ENCODE data around the gene LYL1. TPM values are rescaled to one million over a fixed set of nuclear protein-coding genes. Genes with fewer than 3 reads are reported as not detected.
A peak's percentile ranks its signal among the peaks of the same experiment; 100 is the strongest.
"Not testable (repeated sequence)": the region's sequence is repeated elsewhere in the genome, so short reads cannot be mapped to it uniquely, and the experiment has no call there.

The LYL1 gene
- total RNA-seq, result 11.7 TPM

DNA sequence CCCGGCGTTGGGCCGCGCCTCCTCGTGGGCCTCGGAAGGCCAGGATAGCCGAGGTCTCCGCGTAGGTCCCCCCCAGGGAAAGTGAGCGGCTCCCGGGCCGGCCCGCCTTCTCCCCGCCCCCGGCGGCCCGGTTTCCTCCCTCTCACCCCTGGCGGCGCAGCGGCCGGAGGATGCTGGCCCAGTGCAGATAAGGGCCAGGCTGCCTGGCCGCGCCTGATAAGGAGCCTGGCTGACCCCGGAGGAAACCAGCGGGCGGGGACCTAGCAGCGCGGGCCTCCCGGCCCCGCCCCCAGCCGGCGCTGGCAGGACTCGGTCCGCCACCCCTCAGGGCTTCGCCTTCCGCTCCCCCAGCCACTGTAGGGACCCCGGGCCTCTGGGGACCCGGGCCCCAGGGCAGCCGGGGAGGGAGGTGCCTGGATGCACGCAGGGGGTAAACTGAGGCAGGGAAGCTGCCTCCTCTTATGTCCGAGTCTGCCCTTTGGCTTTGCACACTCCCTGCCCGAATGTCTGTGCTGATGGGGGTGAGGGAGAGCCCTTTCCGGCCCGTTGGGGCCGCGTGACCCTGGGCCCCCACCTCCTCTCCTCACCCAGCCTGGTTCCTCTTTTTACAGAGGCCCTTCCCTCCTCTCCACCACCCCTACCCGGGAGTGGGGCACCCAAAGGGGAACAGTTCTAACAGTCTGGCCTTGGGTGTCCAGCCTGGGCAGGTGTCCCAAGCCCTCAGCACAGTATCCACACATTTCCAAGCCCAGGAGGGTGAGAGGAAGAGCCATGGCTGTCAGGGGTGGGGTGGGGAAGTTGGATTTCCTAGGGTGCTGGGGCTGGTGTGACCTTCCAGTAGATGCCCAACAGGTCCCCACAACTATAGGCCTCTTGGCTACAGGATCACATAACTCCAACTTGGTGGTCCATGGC lies at the start of gene LYL1:
Gene LYL1 (minus strand): TSS at position 193 of the 915 bp plus-strand sequence. CDS start 1,687 bp downstream, outside the sequence.
- DNase-seq (ENCODE audit: low spot score), result peak; percentile 61

DNA sequence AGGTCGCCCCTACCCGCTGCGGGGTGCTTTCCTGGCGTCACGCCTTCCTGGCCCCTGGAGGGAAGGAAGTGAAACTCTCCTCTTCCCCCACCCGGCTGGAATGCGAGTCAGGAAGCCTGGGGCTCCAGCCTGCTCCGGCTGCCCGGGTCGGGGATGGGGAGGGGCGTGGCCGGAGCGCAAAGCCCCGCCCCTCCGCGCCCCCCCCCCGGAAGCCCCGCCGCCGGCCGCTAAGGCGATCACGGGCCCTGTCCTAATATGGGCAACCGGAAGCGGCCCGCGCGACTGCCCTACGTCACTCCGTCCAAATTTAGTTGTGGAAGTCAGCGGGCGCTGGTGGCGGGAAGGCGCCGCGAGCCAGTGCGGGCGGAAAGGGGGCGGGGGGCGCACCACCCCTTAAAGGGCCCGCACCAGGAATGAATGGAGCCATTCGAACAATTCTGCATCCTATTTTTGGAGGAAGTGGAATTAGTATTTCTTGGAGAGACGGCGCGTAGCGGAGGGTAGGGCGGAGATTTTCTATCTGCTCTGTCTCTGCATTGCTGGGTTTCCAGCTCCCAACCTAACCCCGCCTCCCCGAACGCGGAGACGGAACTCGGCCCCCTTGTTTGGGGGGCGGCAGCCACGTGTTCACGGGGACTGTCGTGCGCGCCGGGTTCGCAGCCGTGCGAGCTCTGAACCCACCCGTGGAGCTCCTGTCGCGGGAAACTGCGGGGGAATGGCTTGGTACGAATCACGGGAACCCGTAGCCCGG lies 49.1 kb upstream of the LYL1 start:
- DNase-seq (ENCODE audit: low spot score), result peak; percentile 99

- peak; percentile 38 for DNase-seq (ENCODE audit: low spot score)
These were observed 48.4 kb upstream of the LYL1 start for GRCh38 chr19:13150931-13151604.

- DNase-seq (ENCODE audit: low spot score), result peak; percentile 96
These were observed 47.7 kb upstream of the LYL1 start, which contains the start of the genes IER2 and STX10 for GRCh38 chr19:13150187-13150930. Gene IER2 (plus strand): TSS chr19:13150411. CDS start chr19:13153187, 2,776 bp downstream. Gene STX10 (minus strand): TSS chr19:13150375. CDS start chr19:13150173, 202 bp downstream.

- peak; percentile 35 for DNase-seq (ENCODE audit: low spot score)
These were observed 47.0 kb upstream of the LYL1 start for GRCh38 chr19:13149628-13150186.

GRCh38 chr19:13149173-13149627 lies 46.5 kb upstream of the LYL1 start:
- DNase-seq (ENCODE audit: low spot score), result not testable (repeated sequence)

DNA sequence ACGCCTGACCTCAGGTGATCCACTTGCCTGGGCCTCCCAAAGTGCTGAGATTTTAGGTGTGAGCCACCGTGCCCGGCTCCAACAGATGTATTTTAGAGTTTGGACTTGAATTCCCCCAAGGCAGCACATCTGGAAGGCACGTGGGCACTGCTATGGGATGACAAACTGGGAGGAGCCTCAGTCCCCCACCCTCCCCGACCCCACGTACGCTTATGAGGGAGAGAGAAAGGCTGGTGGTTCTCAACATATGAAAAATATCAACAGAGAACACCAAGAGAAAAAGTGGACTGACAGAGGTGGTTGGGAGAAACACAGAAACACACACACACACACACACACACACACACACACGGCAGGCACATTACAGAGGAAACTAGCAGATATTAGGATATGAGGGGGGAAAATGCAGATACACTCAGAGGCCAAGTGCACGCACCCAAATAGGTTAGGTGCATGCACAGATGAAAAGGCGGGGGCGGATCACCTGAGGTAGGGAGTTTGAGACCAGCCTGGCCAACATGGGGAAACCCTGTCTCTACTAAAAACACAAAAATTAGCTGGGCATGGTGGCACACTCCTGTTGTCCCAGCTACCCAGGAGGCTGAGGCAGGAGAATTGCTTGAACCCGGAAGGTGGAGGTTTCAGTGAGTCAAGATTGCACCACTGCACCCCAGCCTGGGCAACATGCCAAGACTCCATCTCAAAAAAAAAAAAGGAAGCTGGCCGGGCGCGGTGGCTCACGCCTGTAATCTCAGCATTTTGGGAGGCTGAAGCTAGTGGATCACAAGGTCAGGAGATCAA lies 44.3 kb upstream of the LYL1 start:
- no peak for DNase-seq (ENCODE audit: low spot score)

DNA sequence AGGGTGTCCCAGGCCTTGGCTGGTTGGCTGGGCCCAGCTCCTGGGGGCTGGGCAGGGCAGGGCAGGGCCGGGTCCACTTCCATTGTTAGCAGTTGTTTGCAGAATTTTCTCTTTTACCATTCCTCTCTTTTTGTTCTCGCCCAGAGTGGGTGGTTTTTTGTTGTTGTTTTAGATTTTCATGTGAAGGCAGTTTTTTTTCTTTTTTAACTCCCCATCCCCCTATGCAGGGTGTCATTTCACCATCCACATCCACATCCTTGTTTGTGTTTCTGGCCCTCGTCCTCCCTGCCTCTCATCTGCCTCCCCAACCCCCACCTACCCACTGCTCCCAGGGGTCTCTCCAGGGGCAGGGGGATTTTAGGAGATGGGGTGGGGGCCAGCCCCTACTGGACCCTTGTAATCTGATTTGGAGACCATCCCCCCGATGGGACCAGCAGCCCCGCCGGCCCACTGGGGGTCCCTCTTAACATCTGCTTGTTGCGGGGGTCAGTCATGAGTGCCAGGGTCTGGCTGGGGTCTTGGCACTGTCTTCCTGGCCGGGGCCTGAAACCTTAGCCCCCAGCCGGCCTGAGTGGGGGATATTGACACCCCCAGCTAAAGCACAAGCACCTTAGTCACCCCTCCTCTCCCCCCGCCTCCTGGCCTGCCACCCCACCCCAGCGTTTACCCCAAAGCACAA lies 37.1 kb upstream of the LYL1 start:
- DNase-seq (ENCODE audit: low spot score), result no peak

GRCh38 chr19:13138916-13139198 lies 36.2 kb upstream of the LYL1 start:
- no peak for DNase-seq (ENCODE audit: low spot score)

DNA sequence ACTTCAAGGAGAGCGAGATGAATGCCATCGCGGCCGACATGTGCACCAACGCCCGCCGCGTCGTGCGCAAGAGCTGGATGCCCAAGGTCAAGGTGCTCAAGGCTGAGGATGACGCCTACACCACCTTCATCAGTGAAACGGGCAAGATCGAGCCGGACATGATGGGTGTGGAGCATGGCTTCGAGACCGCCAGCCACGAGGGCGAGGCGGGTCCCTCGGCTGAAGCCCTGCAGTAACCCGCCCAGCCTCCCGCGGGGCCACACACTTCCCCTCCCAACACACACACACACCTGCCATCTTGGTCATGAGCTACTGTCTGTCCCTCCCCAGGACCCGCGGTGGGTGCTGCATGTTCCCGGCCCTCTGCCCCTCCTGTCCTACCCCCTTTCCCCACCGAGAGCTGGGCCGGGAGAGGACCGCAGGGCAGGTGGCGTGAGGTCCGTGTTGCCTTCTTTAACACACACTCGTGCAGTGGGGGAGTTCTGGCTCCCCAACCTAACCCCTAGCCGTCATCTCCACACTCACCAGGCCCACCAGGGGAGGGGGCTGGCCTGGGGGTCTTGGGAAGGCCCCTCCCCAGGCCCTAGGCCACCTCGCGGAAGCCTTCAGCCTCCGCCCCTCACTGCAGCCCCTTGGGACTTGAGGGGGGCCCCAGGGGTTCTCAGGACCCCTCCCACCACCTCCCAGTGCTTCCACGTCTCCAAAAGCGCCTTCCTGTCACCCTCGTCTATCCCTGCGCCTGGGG lies 35.7 kb upstream of the LYL1 start:
- DNase-seq (ENCODE audit: low spot score), result no peak

- DNase-seq (ENCODE audit: low spot score), result no peak
These were observed 34.7 kb upstream of the LYL1 start for GRCh38 chr19:13137290-13137794.

DNA sequence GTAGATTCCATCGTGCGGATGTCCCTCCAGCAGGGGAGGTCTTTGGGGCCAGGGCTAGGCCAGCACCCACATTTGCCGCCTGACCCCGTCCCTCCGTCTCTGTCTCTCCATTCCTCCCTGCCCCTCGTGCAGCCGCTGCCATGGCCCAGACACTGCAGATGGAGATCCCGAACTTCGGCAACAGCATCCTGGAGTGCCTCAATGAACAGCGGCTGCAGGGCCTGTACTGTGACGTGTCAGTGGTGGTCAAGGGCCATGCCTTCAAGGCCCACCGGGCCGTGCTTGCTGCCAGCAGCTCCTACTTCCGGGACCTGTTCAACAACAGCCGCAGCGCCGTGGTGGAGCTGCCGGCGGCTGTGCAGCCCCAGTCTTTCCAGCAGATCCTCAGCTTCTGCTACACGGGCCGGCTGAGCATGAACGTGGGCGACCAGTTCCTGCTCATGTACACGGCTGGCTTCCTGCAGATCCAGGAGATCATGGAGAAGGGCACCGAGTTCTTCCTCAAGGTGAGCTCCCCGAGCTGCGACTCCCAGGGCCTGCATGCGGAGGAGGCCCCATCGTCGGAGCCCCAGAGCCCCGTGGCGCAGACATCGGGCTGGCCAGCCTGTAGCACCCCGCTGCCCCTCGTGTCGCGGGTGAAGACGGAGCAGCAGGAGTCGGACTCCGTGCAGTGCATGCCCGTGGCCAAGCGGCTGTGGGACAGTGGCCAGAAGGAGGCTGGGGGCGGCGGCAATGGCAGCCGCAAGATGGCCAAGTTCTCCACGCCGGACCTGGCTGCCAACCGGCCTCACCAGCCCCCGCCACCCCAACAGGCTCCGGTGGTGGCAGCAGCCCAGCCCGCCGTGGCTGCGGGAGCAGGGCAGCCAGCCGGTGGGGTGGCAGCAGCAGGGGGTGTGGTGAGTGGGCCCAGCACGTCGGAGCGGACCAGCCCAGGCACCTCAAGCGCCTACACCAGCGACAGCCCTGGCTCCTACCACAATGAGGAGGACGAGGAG lies 32.7 kb upstream of the LYL1 start:
- DNase-seq (ENCODE audit: low spot score), result no peak

DNA sequence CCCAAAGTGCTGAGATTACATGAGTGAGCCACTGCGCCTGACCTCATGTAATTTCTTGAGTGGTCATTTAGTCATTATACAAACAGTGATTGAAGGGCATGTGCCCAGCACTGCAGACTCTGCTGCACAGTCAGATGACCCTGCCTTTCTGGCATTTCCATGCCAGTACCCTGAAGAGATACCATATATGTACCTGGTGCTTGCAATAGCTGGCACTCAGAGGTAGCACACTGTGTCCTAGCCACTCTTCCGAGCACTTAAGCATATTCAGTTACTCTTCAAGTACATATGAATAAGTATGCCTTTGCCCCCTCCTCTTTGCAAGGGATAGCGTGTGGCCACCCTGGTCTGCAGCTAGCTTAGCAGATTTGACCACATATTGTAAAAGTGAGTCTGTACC lies 32.0 kb upstream of the LYL1 start:
- no peak for DNase-seq (ENCODE audit: low spot score)

- DNase-seq (ENCODE audit: low spot score), result no peak
These were observed 30.7 kb upstream of the LYL1 start for GRCh38 chr19:13133241-13133870.

DNA sequence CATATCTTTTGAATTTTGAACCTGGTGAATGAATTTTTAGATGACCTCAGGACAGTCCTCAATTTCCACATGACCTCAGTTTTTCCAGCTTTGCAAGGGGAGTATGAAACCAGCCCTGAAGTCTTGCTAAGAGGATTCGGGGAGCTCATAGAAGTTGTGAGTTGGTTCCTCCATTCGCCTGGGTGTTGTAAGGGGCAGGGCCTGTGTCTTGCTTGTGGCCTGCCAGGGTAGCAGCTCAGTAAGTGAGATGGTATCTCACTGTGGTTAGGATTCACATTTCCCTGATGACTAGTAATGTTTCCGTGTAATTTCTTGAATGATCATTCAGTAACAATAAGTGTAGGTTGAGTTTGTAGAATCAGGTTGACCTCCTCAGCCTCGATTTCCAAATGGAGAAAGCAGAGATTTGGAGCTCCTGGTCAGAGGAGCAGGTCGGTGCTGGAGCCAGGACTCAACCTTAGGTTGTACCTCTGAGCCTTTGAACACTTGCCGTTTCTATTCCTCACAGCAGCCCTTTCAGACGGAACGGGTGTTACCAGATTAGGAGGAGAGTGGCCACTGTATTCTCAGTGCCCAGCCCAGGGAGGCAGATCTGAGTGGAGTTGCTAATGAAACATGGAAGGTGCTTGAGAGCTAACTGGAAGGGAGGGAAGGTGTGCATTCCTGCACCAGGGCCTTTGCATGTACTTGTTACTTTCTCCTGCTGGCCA lies 30.0 kb upstream of the LYL1 start:
- no peak for DNase-seq (ENCODE audit: low spot score)

GRCh38 chr19:13130886-13131490 lies 28.3 kb upstream of the LYL1 start:
- no peak for DNase-seq (ENCODE audit: low spot score)
